Measurements from ENCODE around the gene XPO4.
"Not testable (repeated sequence)": the region's sequence is repeated elsewhere in the genome, so short reads cannot be mapped to it uniquely, and the experiment has no call there.

The XPO4 gene

DNA sequence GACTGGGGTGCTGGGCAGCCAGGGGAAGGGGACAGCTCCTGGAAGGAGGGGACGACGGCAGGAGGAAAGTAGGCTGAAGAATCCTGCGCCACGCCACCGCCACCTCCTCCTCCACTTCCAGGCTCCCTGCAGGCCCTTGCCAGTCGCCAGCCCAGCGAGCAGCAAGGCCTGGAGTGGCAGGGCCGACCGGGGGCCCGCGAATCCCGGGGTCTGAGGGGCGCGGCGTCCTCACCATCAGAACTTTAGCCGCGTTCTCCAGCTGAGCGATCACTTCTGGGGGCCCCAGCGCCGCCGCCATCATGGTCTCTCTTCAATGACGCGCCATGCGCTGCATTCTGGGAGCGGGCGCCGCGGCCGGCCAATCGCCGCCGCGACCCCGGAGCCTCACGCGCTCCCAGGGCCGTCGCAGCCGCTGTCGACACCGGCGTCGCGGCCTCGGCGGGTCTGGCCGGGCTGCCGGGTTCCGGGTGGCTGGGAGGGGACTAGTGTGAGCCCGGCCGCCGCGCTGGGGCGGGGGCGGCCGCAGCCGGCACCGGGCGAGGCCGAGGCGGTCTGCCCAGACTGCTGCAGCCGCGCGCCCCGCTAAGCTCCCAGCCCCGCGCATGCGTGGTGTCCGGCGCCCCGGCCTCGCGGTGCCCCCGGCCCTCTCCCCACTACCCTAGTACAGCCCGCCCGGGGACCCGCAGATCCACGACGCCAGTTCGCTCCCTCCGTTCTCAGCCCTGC is at the start of gene XPO4:
Gene XPO4, minus strand, starts transcription at position 309 of the 726 bp plus-strand sequence. Its CDS starts 8 bp downstream, at position 301.
- FAIRE-seq = no peak

DNA sequence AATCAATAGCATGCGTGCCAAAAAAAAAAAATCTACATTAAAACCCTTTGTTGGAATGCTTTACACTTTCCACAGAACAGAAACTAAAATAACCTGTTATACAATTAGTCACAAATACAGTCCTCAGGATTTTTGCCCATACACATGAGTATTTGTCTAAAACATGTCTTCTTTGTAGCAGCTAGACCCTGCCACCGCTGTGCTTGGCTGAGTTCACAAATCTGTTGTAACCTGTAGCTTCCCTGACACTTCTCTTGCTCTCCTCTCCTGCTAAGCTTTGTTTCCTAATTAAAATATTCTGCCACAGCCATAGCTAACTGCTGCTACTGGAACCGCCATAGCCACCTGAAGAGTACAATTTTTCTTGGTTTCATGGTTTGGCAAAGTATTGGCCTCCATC is 45.5 kb upstream of the XPO4 start:
- FAIRE-seq = not testable (repeated sequence)

DNA sequence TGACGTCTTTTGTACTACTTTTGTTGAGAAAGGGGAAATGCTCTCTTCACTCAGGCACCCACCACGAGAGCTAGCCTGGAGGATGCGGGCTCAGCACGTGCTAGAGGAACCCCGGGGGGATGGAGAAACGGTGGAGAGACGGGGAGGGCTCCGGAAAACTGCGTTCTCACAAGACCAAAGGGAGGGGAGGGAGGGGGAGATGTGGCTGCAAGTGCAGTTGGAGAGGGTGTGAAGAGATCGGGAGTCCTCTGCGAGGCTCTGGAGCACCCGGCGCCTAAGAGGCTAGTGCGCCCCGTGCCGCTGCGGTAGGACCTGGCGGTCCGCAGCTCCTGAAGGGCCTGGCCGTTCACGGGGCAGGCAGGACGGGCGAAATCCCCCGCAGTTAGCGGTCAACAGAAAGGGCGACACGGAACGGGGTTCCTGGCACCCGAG is 43.4 kb upstream of the XPO4 start:
- no peak for FAIRE-seq

DNA sequence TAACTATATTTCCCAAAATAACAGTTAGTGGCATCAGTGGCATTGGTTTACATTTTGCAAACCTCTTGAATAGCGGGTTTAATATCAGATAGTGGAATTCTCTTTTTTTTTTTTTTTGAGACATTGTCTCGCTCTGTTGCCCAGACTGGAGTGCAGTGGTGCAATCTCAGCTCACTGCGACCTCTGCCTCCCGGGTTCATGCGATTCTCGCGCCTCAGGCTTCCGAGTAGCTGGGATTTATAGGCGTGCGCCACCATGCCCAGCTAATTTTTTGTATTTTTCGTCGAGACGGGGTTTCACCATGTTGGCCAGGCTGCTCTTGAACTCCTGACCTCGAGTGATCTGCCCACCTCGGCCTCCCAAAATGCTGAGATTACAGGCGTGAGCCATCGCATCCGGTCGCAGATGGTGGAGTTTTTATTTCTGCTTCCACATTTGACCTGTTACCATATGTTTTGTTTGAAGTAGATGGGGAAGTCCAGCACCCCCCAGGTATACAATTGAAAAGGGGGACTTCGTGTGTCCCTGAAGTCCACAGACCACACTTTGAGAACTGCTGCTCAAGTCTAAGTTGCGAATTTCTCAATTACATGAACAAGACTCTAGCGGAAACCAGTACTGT is 40.5 kb upstream of the XPO4 start:
- FAIRE-seq = no peak

DNA sequence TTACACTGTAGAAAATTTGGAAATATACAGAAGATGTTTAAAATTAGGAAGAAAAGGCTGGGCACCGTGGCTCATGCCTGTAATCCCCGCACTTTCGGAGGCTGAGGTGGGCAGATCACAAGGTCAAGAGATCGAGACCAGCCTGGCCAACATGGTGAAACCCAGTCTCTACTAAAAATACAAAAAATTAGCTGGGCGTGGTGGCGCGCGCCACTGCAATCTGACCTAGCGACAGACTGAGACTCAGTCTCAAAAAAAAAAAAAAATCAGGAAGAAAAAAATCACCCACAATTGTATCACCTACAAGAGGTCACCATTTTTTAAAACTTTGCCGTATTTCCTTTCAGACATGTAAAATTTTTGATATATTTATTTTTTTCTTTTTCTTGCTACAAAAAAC is 38.0 kb upstream of the XPO4 start:
- not testable (repeated sequence) for FAIRE-seq

DNA sequence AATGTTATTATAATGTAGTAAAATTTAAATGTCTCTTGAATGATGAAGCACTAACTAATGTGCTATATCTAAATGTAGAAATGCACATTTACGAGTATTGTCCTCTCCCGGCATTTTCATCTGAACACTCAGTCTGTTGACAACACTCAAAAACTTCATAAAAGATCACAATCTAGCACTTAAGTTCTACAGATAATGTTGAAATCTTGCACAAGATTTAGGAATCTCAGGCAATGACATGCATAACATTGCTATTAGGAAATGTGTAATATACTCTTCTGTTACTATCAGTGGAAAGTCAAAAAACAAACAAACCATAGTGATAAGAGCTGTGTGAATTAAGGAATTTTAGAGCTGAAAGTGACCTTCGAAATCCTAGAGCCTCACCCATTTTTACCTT is 37.5 kb upstream of the XPO4 start:
- no peak for FAIRE-seq

DNA sequence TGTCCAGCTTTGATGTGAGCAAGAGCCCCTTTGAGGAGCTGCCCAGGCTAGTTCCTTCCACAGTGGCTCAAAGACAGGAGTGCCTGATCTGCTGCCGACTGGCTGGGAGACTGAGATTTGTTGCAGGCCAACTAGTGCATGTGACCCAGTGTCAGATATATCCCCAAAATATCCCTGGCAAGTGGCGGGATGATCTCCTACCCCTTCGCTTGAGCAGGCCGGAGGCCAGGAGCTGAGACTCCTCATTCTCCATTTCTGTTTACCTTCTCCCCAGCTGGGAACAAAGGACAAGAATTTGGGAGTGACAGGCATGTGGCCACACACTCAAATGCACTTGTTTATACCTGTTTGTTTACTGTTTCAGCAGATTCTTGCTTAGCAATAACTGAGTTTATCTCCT is 37.1 kb upstream of the XPO4 start:
- no peak for FAIRE-seq

DNA sequence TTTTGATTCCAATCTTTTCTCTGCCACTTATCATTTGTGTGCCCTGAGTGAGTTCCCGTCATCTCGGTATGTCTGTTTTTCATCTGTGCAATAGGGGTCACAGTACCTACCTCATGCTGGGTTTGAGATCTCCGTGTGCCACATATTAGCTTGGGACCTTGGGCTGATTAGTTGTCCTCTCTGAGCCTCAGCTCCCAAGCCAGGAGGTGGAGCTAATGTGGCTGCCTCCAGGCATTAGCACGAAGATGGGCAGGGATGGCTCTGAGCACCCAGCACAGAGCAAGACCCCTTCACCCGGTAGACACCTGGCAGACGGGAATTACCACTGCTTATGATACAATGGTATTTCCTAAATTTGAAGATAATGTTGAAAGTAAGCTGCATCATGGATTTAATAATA is 35.8 kb upstream of the XPO4 start:
- no peak for FAIRE-seq

DNA sequence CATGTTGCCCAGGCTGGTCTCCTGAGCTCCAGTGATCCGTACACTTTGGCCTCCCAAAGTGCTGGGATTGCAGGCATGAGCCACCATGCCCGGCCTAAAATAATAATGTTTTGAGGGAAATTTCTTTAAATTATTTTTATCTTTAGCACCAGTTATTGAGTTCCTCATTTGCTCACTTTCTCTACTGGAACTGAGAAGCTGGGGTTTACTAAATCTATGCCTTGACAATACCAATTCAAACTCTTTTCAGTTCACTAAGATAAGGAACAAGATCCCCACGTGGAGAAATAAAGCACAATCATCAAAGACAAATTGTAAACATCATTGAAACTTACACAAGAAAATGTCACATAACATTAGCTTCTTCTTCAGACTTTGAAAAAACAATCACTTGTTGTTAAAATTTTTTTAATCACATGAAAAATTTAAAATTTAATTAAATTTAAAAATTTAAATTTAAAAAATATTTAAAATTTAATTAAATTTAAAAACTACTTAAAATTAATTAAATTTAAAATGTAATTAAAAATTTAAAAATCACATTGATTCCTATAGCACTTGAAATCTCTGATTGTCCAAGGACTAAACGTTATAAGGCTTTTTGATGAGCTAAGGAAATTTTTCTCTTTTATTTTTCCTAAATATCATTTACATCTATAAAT is 25.2 kb upstream of the XPO4 start:
- FAIRE-seq = no peak

DNA sequence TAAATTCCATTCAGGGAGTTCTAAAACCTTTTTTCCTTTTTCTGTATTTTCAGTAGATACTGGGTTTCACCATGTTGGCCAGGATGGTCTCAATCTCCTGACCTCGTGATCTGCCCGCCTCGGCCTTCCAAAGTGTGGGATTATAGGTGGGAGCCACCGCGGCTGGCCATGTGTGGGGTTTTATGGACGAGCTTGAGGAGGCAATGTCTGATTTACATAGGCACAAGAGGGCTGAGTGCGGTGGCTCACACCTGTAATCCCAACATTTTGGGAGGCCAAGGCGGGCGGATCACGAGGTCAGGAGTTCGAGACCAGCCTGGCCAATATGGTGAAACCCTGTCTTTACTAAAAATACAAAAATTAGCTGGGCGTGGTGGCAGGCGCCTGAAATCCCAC is 22.8 kb upstream of the XPO4 start:
- FAIRE-seq = not testable (repeated sequence)

DNA sequence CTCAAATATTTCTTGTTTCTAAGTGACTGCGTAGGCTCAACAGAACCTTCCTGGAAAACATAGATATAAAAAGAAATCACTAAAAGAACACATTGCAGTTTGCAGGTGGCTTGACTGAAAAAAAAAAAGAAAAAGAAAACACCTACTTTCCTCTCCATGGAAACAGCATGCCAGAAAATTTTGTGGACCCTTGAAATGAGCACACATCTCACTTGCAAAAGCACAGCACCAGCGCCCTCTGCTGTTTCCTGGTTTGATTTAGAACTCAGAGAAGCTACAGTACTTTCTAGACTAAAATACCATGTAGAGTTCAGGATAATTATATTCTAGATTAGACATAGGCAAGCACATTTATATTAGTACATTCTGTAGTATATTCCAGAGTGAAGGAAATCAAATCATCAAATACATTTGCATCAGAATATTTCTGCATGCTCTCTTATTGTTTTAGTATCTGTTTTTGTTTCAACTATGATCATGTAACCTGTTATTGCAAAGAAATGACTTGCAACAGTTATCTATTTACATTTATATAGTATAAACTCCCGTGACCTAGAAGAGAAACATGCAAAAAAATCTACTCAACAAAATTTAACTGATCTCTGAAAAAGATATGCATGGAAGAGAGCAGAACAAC is 22.3 kb upstream of the XPO4 start:
- peak; percentile 82 for FAIRE-seq

DNA sequence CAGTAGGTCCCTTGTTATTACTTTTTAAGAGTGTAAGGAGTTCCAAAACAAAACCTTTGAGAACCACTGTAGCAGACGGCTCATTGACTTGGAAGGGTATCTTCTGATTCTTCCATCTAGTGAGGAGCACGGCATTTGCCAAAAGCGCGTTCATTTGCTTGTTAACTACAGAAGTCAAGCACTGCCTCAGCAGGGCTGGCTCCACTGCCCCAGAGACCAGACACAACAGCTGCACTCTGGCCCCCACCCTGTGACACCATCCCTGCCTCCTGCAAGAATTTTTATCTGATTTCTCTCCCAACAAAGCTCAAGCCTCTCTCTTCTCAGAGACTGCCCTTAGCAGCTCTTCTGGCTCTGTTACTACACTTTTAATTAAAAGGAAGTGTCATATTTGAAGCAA is 20.7 kb upstream of the XPO4 start:
- FAIRE-seq = no peak

DNA sequence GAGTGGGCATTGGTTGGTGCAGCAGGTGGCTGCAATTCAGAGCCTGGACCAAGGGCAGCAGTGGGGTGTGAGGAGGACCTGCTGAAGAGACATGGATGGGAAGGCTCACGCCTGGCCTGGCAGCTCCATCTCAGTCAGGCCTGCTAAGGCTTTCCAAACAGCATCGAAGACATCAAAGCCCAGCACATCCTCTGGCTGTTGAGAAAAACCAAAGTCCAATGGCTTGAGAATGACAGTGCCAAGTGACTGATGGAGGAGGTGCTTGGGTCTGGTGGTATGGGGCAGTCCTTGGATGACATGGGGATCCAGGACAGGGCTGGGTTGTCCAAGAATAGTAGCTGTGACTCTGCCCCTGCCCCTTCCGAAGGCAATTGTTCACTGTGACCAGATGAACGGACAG is 19.0 kb upstream of the XPO4 start:
- no peak for FAIRE-seq

DNA sequence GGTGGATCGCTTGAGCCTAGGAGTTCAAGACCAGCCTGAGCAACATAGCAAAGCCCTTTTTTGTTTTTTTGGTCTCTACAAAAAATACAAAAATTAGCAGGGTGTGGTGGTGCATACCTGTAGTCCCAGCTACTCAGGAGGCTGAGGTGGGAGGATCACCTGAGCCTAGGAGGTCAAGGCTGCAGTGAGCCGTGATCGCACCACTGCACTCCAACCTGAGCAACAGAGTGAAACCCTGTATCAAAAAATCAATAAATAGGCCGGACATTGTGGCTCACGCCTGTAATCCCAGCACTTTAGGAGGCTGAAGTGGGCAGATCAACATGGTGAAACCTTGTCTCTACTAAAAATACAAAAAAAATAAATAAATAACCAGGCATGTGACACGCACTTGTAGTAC is 13.1 kb upstream of the XPO4 start:
- FAIRE-seq = not testable (repeated sequence)

DNA sequence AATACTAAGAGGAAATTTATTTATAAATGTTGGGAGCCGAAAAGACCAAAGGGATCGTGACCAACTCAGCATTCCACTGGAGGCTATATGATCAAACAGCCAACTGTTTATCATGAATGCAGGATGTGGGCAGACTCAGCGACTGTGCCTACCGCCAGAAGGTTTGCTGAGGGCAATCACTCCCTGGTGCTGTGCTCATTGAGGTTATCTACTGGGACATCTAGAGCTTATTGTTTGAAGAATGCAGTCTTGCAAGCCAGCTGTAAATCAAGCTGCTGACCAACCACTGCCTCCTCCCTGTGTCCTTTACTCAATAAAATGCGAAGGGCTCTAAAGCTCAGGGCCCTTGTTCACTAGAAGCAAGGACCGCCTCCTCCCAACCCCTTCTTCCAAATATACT is 8.5 kb upstream of the XPO4 start:
- FAIRE-seq = no peak

DNA sequence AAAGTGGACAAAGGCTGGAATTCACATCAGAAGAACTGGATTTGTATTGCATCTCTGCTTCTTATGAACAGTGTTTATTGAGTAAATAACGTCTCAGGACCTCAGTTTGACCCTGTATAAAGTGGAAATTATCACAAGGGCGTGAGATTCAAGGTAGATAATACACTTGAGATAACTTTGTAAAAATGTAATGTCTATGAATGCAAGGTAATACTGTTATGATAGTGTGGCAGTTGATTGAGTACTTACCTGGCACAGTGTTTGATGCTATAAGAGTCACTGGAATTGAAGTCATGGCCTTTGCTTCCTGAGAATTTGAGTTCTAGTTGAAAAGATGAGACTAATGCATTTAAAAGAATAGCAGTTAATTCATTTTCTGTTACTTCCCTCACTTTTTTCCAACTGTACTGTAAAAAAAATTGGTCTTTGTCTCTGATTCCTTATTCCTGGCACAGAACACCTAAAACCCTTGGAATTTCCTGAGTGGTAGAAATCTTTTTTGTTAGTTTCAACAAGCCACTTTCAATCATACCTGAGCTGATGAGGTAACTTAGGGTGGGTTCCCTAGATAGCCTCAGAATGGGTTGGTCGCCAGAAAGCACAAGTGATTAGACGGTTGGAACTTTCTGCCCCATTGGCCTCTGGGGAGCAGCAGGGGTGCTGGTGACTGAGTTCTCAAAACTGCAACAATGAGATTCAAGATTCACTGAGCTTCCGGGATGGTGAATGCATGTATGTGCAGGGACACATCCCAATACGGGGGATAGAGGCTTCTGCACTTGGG is 6.4 kb upstream of the XPO4 start:
- FAIRE-seq = no peak

DNA sequence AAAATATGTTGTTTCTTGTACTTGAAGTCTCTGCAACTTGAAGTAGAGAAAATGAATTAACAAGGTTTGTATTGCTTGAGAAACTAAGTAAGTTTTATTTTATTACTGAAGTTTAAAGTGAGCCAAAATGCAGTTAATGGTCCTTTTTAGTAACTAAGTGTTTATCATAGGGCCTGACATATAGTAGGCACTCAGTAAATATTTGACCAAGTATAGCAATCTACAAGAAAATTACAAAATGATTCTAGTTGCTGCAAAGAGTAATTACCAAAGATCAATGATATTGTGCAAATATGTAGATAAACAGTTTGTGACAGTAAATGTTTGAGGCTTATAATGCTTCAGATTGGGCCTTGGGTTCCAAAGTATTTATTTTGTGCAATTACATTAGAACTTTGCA is 2.4 kb upstream of the XPO4 start:
- FAIRE-seq = no peak

DNA sequence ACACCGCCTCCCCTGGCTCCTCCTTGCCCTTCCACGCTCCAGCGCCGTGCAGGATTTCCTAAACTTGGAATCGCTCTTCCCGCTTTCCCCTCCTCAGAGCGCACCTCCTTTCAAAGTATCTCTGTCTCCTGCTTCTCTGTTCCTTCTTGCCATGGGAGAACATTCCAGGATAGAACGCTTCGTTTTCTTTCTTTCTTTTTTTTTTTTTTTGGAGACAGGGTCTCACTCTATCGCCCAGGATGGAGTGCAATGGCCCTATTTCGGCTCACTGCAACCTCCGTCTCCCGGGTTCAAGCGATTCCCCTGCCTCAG is 574 bp upstream of the XPO4 start:
- FAIRE-seq = no peak

DNA sequence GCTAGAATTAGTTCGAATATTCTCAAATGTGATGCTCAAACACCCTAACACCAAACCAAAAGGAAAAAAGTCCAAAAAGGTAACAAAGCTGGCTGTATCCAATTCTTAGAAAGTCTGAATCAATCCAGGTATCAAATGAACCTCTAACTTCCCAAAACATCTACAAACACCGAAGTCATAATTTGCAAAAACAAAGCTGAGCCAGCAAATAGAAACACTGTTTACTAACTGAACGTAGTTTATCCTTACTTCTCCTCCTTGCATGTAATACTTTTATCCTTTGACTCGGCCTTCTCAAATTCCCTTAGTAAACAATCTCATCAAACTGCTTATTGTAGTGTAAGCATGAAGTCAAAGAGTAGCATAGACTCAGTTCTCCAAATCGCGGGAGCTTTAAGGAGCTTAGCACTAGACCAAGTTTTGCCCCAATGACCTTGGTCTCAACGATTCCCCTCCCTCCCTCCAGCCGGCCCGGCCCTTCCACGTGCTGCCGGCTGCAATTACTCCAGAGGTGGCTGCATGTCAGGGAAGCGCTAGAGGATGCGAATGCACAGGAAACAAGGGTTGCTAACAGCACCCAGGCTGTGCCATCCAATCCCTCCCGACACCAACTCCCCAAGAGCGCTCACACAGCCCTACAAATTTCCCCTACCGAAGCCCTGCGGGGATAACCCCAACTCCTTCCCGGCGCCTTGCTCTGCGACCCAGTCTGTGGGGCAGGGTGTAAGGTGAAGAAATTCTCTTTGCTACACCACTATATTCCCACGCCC is 693 bp downstream of the XPO4 start:
- no peak for FAIRE-seq

DNA sequence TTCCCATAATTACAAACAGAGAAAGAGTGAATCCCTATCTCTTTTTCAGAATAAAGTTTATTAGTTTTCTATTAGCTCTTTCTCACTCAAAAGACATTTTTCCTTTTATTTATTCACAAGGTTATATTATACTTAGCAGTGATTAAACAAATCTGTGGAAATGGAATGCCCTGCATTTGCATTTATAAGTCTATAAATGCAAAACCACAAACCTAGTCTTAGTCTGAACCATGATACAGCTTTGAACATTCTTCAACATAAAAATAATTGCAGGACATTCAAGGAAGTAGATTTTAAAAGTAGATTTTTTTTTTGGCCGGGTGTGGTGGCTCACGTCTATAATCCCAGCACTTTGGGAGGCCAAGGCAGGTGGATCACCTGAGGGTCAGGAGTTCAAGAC is 8.3 kb downstream of the XPO4 start:
- no peak for FAIRE-seq

DNA sequence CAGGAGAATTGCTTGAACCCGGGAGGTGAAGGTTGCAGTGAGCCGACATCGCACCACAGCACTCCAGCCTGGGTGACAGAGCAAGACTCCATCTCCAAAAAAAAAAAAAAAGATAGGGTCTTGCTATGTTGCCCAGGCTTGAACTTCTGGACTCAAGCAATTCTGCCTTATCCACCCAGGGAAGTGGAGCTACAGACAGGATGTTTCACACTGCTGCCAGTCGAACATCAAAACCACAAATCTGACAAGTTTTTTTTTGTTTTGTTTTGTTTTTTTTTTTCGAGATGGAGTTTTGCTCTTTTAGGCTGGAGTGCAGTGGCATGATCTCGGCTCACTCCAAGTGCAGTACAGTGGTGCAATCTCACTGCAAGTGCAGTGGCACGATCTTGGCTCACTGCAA is 10.8 kb downstream of the XPO4 start:
- FAIRE-seq = no peak

DNA sequence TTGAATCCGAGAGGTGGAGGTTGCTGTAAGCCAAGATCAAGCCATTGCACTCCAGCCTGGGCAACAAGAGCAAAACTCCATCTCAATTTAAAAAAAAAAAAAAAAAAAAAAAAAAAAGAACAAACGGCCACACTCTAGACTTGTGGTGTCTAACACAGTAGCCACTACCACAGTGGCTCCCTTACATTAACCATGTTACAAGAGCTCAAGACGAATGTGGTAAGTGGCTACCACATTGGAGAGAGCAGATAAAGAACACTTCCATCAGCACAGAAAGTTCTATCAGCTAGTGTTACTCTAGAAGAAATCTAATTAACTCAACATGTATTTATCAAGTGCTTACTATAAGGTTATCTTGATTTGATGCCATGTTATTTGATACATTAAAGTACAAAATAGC is 11.5 kb downstream of the XPO4 start:
- no peak for FAIRE-seq

All from islet of Langerhans (tissue), 1 donor.